GM21717 (cell line): ENCODE measurements around the gene CUBN.
A peak's percentile ranks its signal among the peaks of the same experiment; 100 is the strongest.

ENCODE experiments used
- ATAC-seq: cut with Tn5 transposase; IDR thresholded peaks from one replicate; pipeline ENCODE4 v1.9.1; 2021; ENCODE audit warnings: mild to moderate bottlenecking, moderate library complexity; ENCODE audit not compliant: unreplicated experiment

The CUBN gene

DNA sequence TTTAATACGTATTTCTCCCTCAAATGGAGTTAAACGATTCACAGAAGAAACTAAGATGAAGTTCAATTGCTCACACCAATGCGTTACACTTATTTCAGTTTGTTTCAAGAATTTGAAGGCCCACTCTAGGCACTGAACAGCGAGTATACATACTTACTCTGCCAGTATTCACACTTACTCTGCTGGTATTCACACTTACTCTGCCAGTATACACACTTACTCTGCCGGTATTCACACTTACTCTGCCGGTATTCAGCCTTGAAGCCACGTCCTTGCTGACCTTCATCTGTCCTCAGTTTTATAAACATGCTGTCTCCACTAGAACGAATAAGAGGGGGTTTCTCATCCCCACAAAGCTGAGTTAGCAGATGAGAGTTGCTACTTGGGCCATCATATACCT is 86.0 kb downstream of the CUBN start:
- ATAC-seq: no peak

GRCh38 chr10:17041626-17042520 is 87.7 kb downstream of the CUBN start:
- no peak for ATAC-seq

DNA sequence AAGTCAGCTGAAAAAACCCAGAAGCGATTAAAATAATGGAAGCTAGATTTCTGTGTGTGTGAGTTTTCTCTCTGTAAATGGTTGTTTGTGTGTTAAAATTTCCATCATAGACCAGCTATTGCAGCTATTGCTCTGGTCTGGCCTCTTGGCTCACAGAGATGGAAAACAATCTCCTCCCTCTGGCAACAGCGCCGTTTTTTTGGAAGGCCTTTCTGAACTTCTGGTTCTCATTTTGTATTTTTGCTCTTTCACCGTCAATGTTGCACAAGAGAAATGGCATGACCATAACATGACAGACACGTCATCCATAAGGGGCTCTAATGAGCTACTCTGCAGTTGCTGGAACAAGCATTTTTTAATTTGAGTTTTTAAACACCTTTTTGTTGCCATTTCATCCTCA is 91.0 kb downstream of the CUBN start:
- ATAC-seq: no peak

DNA sequence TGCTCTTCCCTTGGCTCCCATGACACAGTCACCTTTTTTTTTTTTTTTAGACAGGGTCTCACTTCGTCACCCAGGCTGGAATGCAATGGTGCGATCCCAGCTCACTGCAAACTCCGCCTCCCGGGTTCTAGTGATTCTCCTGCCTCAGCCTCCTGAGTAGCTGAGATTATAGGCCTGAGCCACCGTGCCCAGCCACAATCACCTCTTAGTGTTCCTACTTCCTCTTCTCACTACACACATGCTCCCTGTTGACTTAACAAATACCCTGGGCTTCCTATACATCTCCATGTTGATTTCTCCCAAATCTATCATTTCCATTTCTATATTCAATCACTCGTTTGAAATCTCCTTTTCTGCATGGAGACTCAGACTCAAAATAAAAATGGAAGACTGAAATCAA is 91.7 kb downstream of the CUBN start:
- ATAC-seq: no peak

- no peak for ATAC-seq
Measured at GRCh38 chr10:17035446-17035845, 94.2 kb downstream of the CUBN start.

- no peak for ATAC-seq
Measured at GRCh38 chr10:17033529-17034260, 95.9 kb downstream of the CUBN start.

- no peak for ATAC-seq
Measured at GRCh38 chr10:17031637-17032635, 97.7 kb downstream of the CUBN start.

DNA sequence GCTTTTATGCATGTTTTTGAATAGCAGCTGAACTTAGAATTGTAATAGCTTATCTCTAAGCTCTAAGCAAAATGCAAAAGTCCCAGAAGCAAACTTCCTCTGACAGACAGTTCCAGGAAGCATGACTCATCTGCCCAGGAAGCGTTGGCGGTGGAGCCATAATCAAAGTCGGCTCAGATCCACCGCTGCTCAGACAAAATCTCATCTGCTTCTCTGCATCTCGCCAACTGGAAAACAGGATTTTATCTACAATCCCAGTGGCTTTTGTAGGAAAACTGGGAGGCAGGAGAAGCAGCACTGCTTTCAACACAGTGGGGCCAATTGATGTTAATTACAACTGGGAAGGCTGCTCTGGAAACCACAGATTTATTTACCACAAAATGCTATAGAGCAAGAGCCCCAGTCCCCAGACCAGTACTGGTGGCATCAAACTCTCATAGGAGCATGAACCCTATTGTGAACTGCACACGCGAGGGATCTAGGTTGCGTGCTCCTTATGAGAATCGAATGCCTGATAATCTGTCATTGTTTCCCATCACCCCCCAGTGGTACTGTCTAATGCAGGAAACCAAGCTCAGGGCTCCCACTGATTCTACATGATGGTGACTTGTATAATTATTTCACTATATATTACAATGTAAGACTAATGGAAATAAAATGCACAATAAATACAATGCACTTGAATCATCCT is 99.9 kb downstream of the CUBN start:
- ATAC-seq: no peak

DNA sequence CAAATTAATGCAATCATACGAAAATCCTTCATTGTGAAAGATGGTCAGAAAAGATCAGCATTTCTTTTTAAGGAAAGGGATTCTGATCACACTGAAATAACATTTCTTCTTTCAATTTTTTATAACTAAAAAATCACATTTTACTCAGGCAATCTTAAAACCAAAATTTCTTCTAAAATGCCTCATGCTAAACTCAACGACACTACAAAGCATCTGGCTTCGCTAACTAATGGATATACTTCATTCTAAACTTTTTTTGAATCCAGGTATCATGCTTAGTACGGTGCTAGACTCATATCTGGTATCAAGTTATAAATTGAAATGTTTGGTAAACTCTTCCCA is 100.4 kb downstream of the CUBN start:
- no peak for ATAC-seq

- ATAC-seq: no peak
Measured at GRCh38 chr10:17028798-17029197, 100.8 kb downstream of the CUBN start.

DNA sequence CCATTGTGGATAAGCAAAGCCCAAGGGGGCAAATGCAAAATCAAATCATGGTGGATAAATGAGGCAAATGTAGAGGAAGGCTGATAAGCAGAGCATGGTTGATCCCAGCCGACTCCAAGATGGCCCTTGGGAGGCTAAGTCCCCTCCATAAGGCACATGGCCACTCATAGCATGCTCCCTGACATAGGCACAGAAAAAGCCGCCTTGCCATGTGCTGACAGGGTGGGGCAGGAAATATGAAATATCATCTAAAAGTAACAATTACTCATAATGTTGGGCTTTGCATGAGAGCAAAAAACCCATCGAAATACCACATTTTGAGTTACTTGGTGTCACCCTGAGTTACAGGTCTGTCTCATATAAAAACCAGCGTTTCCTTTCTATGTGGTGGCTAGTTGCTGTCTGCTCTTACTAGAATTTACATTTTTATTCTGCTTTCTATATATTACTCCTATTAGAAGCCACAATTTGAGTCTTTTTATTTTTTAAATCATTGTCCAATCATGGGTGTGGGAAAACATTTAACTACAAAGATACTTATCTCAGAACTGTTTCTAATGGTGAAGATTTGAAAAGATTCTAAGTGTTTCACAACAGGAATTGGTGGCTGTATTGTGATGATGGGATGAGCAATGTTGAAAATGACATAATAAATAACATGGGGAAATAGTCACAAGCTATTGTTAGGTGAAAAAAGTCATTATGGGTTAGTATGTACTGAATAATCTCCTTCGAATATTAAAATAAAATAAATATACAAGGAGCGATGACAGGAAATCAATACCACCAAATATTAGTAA is 102.7 kb downstream of the CUBN start:
- no peak for ATAC-seq

- no peak for ATAC-seq
Measured at GRCh38 chr10:17025444-17026295, 103.9 kb downstream of the CUBN start.

GRCh38 chr10:17024461-17024860 is 105.2 kb downstream of the CUBN start:
- ATAC-seq: no peak

DNA sequence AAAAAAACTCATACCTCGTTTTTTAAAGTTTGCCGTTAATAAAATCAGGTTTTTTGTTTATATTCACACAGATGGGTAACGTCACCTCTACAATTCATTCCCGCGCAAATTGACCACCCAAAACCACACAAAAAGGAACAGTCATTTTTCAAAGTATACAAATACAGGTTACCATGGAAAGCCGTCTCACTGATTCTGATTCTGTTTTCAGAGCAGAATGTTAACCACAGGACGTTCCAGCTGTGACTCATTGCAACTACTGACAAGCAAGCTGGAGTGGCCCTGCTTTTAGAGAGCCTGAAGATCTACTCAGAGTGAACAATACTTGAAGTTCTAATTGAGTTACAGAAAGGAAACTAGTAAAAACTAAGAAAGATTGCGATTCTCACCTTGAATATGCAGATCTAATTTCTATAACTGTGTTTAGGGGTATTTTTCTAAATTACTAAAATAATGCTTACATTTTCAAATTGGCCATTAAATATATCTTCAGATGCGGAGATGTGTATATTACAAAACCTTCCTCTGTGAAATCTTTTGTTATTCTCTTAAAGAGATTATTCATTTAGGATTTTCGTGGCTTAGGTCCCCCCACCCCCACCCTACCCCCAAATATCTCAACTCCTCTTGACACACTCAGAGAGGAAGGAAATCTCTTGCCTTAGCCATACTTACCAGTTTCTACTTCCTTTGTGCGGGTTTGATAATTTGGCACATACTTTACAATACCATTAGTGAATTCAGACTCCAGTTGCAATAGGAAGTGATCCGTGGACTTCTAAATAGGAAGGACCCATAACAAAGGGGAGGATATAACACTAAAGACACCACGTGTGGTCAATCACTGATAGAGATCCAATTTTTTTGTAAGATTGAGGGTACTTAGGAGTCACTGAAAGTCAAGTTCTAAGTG is 106.0 kb downstream of the CUBN start:
- peak; percentile 95 for ATAC-seq

DNA sequence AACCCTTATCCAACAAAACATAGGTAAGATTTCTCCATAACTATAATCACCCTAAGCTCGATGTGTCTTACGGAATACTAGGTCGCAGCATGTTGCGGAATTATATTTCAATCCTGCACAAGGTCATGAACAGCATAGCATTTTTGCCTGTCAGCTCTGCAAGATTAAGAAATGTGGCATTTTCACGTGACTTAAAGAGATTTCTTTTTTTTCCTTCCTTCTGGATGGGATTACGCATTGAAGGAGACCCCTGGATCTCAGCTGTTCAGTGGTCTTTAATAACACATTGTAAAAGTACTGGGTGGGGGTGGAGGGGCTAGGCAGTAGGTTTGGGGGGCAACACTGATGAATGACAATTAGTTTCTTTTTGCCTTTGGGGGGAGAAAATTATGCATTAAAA is 106.7 kb downstream of the CUBN start:
- no peak for ATAC-seq

- ATAC-seq: no peak
Measured at GRCh38 chr10:17022466-17022825, 107.2 kb downstream of the CUBN start.

- ATAC-seq: no peak
Measured at GRCh38 chr10:17021656-17022465, 107.8 kb downstream of the CUBN start.
